Right atrium auricular region (tissue), 2 donors: ENCODE data around the gene ACAT2. TPM values are rescaled to one million over a fixed set of nuclear protein-coding genes. Genes with fewer than 3 reads are reported as not detected.

Experiments used
- DNase-seq: peaks from one replicate; pipeline ENCODE4 v3.0.0-alpha.2; 2019; ENCODE audit warnings: low spot score
- H3K27ac ChIP-seq, 2 donors: fragments of 200-600 bp; sonication (generic); 1 replicate in 1 of 2; 2 replicates in 1 of 2; pipeline ENCODE4 v1.5.1; 2016 to 2019
- H3K27me3 ChIP-seq, 2 donors: fragments of 200-600 bp; sonication (generic); one replicate each; pipeline versions ENCODE4 v1.5.1 to v1.6.0; 2017 to 2019
- H3K36me3 ChIP-seq: fragments of 200-600 bp; sonication (generic); one replicate; pipeline ENCODE4 v1.5.1; 2016
- H3K4me1 ChIP-seq, 2 donors: fragments of 200-600 bp; sonication (generic); one replicate each; pipeline versions ENCODE4 v1.5.1 to v1.6.0; 2017 to 2019
- H3K4me3 ChIP-seq, 2 donors: fragments of 200-600 bp; sonication (generic); 1 replicate in 1 of 2; 2 replicates in 1 of 2; pipeline ENCODE4 v1.5.1; 2017 to 2019; ENCODE audit warnings: mild to moderate bottlenecking in 1 of 2, moderate library complexity in 1 of 2
- H3K9me3 ChIP-seq, 2 donors: fragments of 200-600 bp; sonication (generic); one replicate each; pipeline ENCODE4 v1.5.1; 2019
- total RNA-seq, 2 donors: library from RNA; depleted of rRNA; stranded (reverse); fragments of >200 nt; gene quantifications; one replicate each; pipeline ENCODE4 v1.1.0, GENCODE V29; 2016
- TF ChIP-seq, protein P1 (sequence below), 2 donors: fragments of 200-600 bp; sonication (generic); IDR thresholded peaks; one replicate each; pipeline ENCODE4 v1.5.1; 2019; ENCODE audit warnings: antibody characterized with exemption in 2 of 2

Gene ACAT2
- total RNA-seq, 2 donors from 2014 or later, result 1.5 to 1.6 TPM

DNA sequence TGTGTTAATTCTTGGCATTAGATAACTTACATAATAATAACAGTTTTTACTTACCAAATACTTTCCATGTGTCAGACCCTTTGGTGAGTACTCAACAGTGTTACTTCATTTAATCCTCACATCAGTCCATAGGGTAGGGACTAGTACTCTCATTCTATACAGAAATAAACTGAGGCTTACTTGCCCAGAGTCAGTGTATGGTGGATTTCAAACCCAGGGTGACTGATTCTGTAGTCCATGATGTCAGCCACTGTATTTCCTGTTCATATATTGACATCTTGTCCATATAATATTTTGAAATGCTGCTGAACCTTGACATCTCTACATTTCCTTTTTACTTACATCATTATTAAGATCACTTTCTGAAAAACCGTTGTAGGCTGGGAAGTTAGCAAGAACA is 35.7 kb downstream of the ACAT2 start:
- Histone ChIP-seq H3K9me3 (no peaks in the 10 kb centered on the region), H3K27ac (no peak overlapping the region), H3K4me3 (no peak overlapping the region), H3K36me3 (peaks cover 51% of the 10 kb centered on the region), H3K4me1 (peaks cover 0 to 4% of the 10 kb centered on the region in 2 donors), H3K27me3 (no peaks in the 10 kb centered on the region)
- DNase-seq, result no peak
- TF ChIP-seq, protein P1, sequence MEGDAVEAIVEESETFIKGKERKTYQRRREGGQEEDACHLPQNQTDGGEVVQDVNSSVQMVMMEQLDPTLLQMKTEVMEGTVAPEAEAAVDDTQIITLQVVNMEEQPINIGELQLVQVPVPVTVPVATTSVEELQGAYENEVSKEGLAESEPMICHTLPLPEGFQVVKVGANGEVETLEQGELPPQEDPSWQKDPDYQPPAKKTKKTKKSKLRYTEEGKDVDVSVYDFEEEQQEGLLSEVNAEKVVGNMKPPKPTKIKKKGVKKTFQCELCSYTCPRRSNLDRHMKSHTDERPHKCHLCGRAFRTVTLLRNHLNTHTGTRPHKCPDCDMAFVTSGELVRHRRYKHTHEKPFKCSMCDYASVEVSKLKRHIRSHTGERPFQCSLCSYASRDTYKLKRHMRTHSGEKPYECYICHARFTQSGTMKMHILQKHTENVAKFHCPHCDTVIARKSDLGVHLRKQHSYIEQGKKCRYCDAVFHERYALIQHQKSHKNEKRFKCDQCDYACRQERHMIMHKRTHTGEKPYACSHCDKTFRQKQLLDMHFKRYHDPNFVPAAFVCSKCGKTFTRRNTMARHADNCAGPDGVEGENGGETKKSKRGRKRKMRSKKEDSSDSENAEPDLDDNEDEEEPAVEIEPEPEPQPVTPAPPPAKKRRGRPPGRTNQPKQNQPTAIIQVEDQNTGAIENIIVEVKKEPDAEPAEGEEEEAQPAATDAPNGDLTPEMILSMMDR (IDR thresholded peaks at IDR 0.05), result no peak

DNA sequence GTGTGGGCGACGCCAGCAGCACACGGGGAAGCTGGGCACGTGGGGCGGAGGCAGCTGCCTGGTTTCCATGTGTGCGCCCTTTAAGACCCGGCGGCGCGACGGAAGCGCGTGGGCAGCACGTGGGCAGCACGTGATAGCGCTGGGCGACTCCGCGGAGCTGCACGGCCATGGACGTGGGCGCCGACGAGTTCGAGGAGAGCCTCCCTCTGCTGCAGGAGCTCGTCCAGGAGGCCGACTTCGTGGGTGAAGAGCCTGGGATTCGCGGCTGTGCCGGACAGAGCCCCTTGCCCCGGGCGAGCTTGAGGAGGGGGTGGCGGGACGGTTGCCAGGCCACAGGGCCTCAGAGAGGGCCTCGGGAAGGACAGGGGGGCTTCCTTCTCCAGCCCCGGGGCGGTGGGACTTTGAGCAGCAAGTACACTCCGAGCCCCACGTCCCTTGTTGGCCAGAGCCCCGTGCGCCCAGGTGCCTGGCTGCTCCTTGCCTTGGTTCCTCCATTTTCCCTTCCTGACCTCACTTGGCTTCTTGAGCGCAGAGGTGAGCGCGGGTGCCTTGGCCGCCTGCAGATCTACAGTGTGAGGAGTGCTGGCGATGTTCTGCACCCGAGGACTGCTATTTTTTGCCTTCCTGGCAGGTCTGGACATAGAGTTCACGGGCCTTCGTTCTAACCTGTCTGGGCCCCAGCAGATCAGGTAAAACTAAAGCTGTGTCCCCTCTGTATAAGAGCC is 38.5 kb downstream of the ACAT2 start, which contains the start of gene PNLDC1:
TSS of gene PNLDC1 (plus strand) at position 136 of the 725 bp plus-strand sequence. CDS start at position 168, 32 bp downstream.
- no peak within 1 kb of the TSS for H3K4me3 ChIP-seq

GRCh38 chr6:159801935-159802334 is 40.1 kb downstream of the ACAT2 start:
- Histone ChIP-seq H3K27ac (no peak overlapping the region), H3K36me3 (peaks cover 33% of the 10 kb centered on the region), H3K27me3 (no peaks in the 10 kb centered on the region), H3K9me3 (no peaks in the 10 kb centered on the region), H3K4me1 (no peaks in the 10 kb centered on the region), H3K4me3 (no peak overlapping the region)
- no peak for DNase-seq
- TF ChIP-seq, protein P1 (IDR thresholded peaks at IDR 0.05), result no peak

More for the DNA sequence above, 38.5 kb downstream of the ACAT2 start, which contains the start of gene PNLDC1:
- Histone ChIP-seq H3K4me1 (no peaks in the 10 kb centered on the region), H3K27me3 (no peaks in the 10 kb centered on the region), H3K27ac (no peak within 1 kb of the TSS), H3K36me3 (peaks cover 39% of the 10 kb centered on the region), H3K9me3 (no peaks in the 10 kb centered on the region)
- TF ChIP-seq, protein P1 (IDR thresholded peaks at IDR 0.05), result no peak
- DNase-seq, result no peak

DNA sequence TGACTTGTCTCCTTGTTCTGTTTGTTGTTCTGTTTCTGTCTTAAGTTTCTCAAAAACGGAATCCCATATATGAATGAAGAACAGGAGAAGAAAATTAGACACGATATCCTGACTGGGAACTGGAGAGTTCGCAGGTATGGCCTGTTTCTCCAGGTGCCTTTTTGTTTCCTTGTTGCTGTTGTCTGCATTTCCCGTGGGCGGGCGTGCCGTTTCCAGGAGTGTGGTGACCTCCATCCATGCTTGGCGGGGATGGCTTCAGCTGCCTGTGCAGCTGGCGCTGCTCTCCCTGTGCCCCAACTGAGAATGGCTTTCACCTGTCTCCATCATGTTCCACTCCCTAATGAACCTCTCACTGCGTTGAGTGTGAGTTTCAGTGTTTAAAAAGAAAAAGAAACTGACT is 42.7 kb downstream of the ACAT2 start:
- H3K36me3 ChIP-seq, result peaks cover 8% of the 10 kb centered on the region
- H3K4me1 ChIP-seq, result no peaks in the 10 kb centered on the region
- no peak overlapping the region for H3K4me3 ChIP-seq
- no peak for DNase-seq
- no peaks in the 10 kb centered on the region for H3K27me3 ChIP-seq
- TF ChIP-seq, protein P1 (IDR thresholded peaks at IDR 0.05), result no peak
- no peak overlapping the region for H3K27ac ChIP-seq
- no peaks in the 10 kb centered on the region for H3K9me3 ChIP-seq

DNA sequence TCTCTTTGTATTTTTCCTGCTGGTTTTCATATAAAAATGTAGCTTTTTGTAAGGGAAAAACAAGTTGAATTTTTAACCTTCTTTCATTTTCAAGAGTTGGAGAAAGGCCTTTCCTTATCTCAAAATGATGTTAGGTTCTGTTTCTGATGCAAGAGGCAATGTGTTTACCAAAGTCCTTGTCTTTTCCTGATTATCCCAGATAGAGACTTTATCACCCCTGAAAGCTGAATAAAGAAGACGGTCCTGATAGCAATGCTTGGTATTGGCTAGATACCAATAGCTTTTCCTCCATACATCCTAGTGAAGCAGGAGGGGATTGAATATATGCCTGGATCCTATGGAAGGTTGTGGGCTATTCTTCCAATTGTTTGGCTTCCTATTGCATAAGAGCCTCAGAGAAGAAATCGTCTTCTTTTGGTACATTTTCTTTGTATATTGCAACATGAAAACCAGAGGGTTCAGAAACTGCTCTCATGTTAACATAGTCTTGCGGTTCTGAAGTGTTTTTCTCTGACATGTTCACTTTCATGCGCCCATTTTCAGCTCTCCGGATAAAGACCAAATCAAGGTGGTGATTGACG is 43.7 kb downstream of the ACAT2 start:
- no peaks in the 10 kb centered on the region for H3K27me3 ChIP-seq
- no peak overlapping the region for H3K4me3 ChIP-seq
- no peaks in the 10 kb centered on the region for H3K9me3 ChIP-seq
- H3K36me3 ChIP-seq, result no peaks in the 10 kb centered on the region
- H3K27ac ChIP-seq, result no peak overlapping the region
- no peaks in the 10 kb centered on the region for H3K4me1 ChIP-seq
- no peak for DNase-seq
- TF ChIP-seq, protein P1 (IDR thresholded peaks at IDR 0.05), result no peak
